Measurements from ENCODE around the gene DEDD2. TPM values are rescaled to one million over a fixed set of nuclear protein-coding genes. Genes with fewer than 3 reads are reported as not detected.
A peak's percentile ranks its signal among the peaks of the same experiment; 100 is the strongest.
"Not testable (repeated sequence)": the region's sequence is repeated elsewhere in the genome, so short reads cannot be mapped to it uniquely, and the experiment has no call there.

Gene DEDD2
- 30.2 TPM for total RNA-seq

- peak; percentile 96 to 99 for DNase-seq (ENCODE audit: low spot score in 2 of 2)
- TF ChIP-seq CTCF (IDR thresholded peaks at IDR 0.05), result no peak
- no peaks in the 10 kb centered on the region for H3K27me3 ChIP-seq
- H3K9me3 ChIP-seq, result no peaks in the 10 kb centered on the region
- peak within 1 kb of the TSS; percentile 78 to 85 for H3K4me3 ChIP-seq
- peaks cover 7 to 15% of the 10 kb centered on the region in 2 donors for H3K36me3 ChIP-seq
- intact Hi-C loops (cut with DNase I), result loop anchor here (1.0 to 5.0 kb wide), 4 partner anchors 51 to 335 kb away; partner anchors contain the start of gene ARHGEF1
- peak within 1 kb of the TSS; percentile 84 to 90 for H3K27ac ChIP-seq
- peaks cover 0 to 34% of the 10 kb centered on the region in 2 donors for H3K4me1 ChIP-seq
Measured at GRCh38 chr19:42217520-42218437, at the start of gene DEDD2. DEDD2 (minus strand) TSS chr19:42217677; CDS start chr19:42217007, 670 bp downstream.

GRCh38 chr19:42266928-42267603 is 49.6 kb upstream of the DEDD2 start:
- DNase-seq (ENCODE audit: low spot score in 2 of 2), result peak in 1 of 2 donors; percentile 59
- H3K4me1 ChIP-seq, result peaks cover 6 to 20% of the 10 kb centered on the region in 2 donors
- H3K27me3 ChIP-seq; H3K36me3 ChIP-seq; H3K9me3 ChIP-seq; H3K27ac ChIP-seq; intact Hi-C loops (cut with DNase I); H3K4me3 ChIP-seq: not testable (repeated sequence)

GRCh38 chr19:42266105-42266504 is 48.6 kb upstream of the DEDD2 start:
- H3K27me3 ChIP-seq; intact Hi-C loops (cut with DNase I); H3K9me3 ChIP-seq; H3K4me3 ChIP-seq; H3K27ac ChIP-seq; DNase-seq (ENCODE audit: low spot score in 2 of 2); H3K36me3 ChIP-seq: not testable (repeated sequence)
- peaks cover 0 to 15% of the 10 kb centered on the region in 2 donors for H3K4me1 ChIP-seq

GRCh38 chr19:42261763-42262162 is 44.3 kb upstream of the DEDD2 start:
- no peaks in the 10 kb centered on the region for H3K36me3 ChIP-seq
- no peak for TF ChIP-seq CTCF (IDR thresholded peaks at IDR 0.05)

GRCh38 chr19:42257842-42258241 is 40.4 kb upstream of the DEDD2 start:
- DNase-seq (ENCODE audit: low spot score in 2 of 2); H3K4me3 ChIP-seq; H3K27me3 ChIP-seq; H3K4me1 ChIP-seq; H3K9me3 ChIP-seq; H3K36me3 ChIP-seq; intact Hi-C loops (cut with DNase I); H3K27ac ChIP-seq: not testable (repeated sequence)

More at GRCh38 chr19:42261763-42262162, 44.3 kb upstream of the DEDD2 start:
- intact Hi-C loops (cut with DNase I), result no loop called here
- H3K9me3 ChIP-seq, result no peaks in the 10 kb centered on the region
- H3K27me3 ChIP-seq, result no peaks in the 10 kb centered on the region
- DNase-seq (ENCODE audit: low spot score in 2 of 2), result no peak
- no peak overlapping the region for H3K27ac ChIP-seq
- H3K4me3 ChIP-seq, result no peak overlapping the region
- H3K4me1 ChIP-seq, result no peaks in the 10 kb centered on the region

GRCh38 chr19:42255766-42256745 is 38.6 kb upstream of the DEDD2 start:
- TF ChIP-seq CTCF (IDR thresholded peaks at IDR 0.05), result no peak
- Histone ChIP-seq H3K36me3 (no peaks in the 10 kb centered on the region), H3K27ac (peak overlapping the region; percentile 97 to 99), H3K27me3 (no peaks in the 10 kb centered on the region), H3K9me3 (no peaks in the 10 kb centered on the region), H3K4me1 (peaks cover 12 to 20% of the 10 kb centered on the region in 2 donors), H3K4me3 (peak overlapping the region; percentile 84 to 95)
- intact Hi-C loops (cut with DNase I), result loop anchor here (1.0 kb wide), 1 partner anchor 12 kb away; no protein-coding TSS in a partner anchor
- peak in 1 of 2 donors; percentile 75 for DNase-seq (ENCODE audit: low spot score in 2 of 2)

Data from ascending aorta (tissue), 2 donors.